ENCODE measurements around the gene TMTC2.

TMTC2 gene

GRCh38 chr12:83010169-83010804, 323.6 kb downstream of the TMTC2 start:
- DNase-seq (ENCODE audit: low read depth in 2 of 2), result no peak

GRCh38 chr12:83015390-83016217, 328.9 kb downstream of the TMTC2 start:
- DNase-seq (ENCODE audit: low read depth in 2 of 2), result no peak

- DNase-seq (ENCODE audit: low read depth in 2 of 2), result no peak
Measured at GRCh38 chr12:83016218-83016835, 329.6 kb downstream of the TMTC2 start.

- no peak for DNase-seq (ENCODE audit: low read depth in 2 of 2)
Measured at GRCh38 chr12:83016991-83017390, 330.3 kb downstream of the TMTC2 start.

GRCh38 chr12:83018088-83018487, 331.4 kb downstream of the TMTC2 start:
- no peak for DNase-seq (ENCODE audit: low read depth in 2 of 2)

- DNase-seq (ENCODE audit: low read depth in 2 of 2), result no peak
Measured at GRCh38 chr12:83027021-83027723, 340.5 kb downstream of the TMTC2 start.

- no peak for DNase-seq (ENCODE audit: low read depth in 2 of 2)
Measured at GRCh38 chr12:83031196-83031595, 344.5 kb downstream of the TMTC2 start.

GRCh38 chr12:83036847-83037246, 350.1 kb downstream of the TMTC2 start:
- no peak for DNase-seq (ENCODE audit: low read depth in 2 of 2)

- DNase-seq (ENCODE audit: low read depth in 2 of 2), result no peak
Measured at GRCh38 chr12:83039413-83039812, 352.7 kb downstream of the TMTC2 start.

- no peak for DNase-seq (ENCODE audit: low read depth in 2 of 2)
Measured at GRCh38 chr12:83040339-83040738, 353.6 kb downstream of the TMTC2 start.

GRCh38 chr12:83040991-83041390, 354.3 kb downstream of the TMTC2 start:
- no peak for DNase-seq (ENCODE audit: low read depth in 2 of 2)

- DNase-seq (ENCODE audit: low read depth in 2 of 2), result no peak
Measured at GRCh38 chr12:83042441-83043200, 355.9 kb downstream of the TMTC2 start.

- DNase-seq (ENCODE audit: low read depth in 2 of 2), result no peak
Measured at GRCh38 chr12:83044736-83045135, 358.0 kb downstream of the TMTC2 start.

- DNase-seq (ENCODE audit: low read depth in 2 of 2), result no peak
Measured at GRCh38 chr12:83046019-83046418, 359.3 kb downstream of the TMTC2 start.

GRCh38 chr12:83049306-83049705, 362.6 kb downstream of the TMTC2 start:
- no peak for DNase-seq (ENCODE audit: low read depth in 2 of 2)

GRCh38 chr12:83052890-83053541, 366.3 kb downstream of the TMTC2 start:
- no peak for DNase-seq (ENCODE audit: low read depth in 2 of 2)

- no peak for DNase-seq (ENCODE audit: low read depth in 2 of 2)
Measured at GRCh38 chr12:83057436-83057835, 370.7 kb downstream of the TMTC2 start.

- DNase-seq (ENCODE audit: low read depth in 2 of 2), result no peak
Measured at GRCh38 chr12:83059107-83059506, 372.4 kb downstream of the TMTC2 start.

GRCh38 chr12:83065562-83065961, 378.9 kb downstream of the TMTC2 start:
- DNase-seq (ENCODE audit: low read depth in 2 of 2), result no peak

- no peak for DNase-seq (ENCODE audit: low read depth in 2 of 2)
Measured at GRCh38 chr12:83067981-83068380, 381.3 kb downstream of the TMTC2 start.

- no peak for DNase-seq (ENCODE audit: low read depth in 2 of 2)
Measured at GRCh38 chr12:83074358-83074894, 387.7 kb downstream of the TMTC2 start.

All from stimulated activated CD4-positive, alpha-beta T cell treated with anti-CD3 and anti-CD28 coated beads, Interleukin-4, amount 100 ng/mL, for 48 hours (primary cell).